PC-9 (cell line): ENCODE data around the gene MOB4. TPM values are rescaled to one million over a fixed set of nuclear protein-coding genes. Genes with fewer than 3 reads are reported as not detected.

Experiments used
- BruUV-seq: library from RNA; stranded (reverse); fragments of 400-500 nt; replicated peaks from 2 replicates; lab custom pipeline; 2021; lab: Mats Ljungman, UMichigan
- CTCF ChIA-PET: fragments of 300-600 bp; sonication (Branson Sonifier 250); formaldehyde crosslinking; loops from one replicate; lab custom pipeline; 2022; ENCODE audit warnings: antibody characterized with exemption; lab: Charles Lee
- POLR2A ChIA-PET: fragments of 300-600 bp; sonication (Branson Sonifier 250); formaldehyde crosslinking; loops from one replicate; lab custom pipeline; 2022; ENCODE audit warnings: antibody characterized with exemption; ENCODE audit not compliant: unreplicated experiment; lab: Charles Lee
- DNase-seq, 2 experiments: peaks; one replicate each; pipeline versions ENCODE4 v3.0.0 to v3.0.0-alpha.2; 2015 to 2022; ENCODE audit warnings: mixed read lengths in 1 of 2
- H2AFZ ChIP-seq: fragments of 200-600 bp; sonication (generic); 2 replicates; pipeline ENCODE4 v1.8.1; 2017; ENCODE audit warnings: antibody characterized with exemption
- H3F3A ChIP-seq: fragments of 200-600 bp; sonication (generic); 2 replicates; pipeline ENCODE4 v1.8.1; 2017; ENCODE audit warnings: antibody characterized with exemption, mild to moderate bottlenecking, low read depth; ENCODE audit not compliant: insufficient read depth
- H3K27ac ChIP-seq: fragments of 200-600 bp; sonication (generic); 2 replicates; pipeline ENCODE4 v1.6.1; 2016; ENCODE audit warnings: mixed run types
- H3K27me3 ChIP-seq: fragments of 200-600 bp; sonication (generic); 2 replicates; pipeline ENCODE4 v1.6.1; 2016; ENCODE audit warnings: low read depth, mixed run types; ENCODE audit not compliant: insufficient read depth
- H3K36me3 ChIP-seq: fragments of 200-600 bp; sonication (generic); 2 replicates; pipeline ENCODE4 v1.6.1; 2016; ENCODE audit warnings: low read depth, mixed run types
- H3K4me1 ChIP-seq: fragments of 200-600 bp; sonication (generic); replicated peaks from 2 replicates; pipeline ENCODE4 v1.6.1; 2016; ENCODE audit warnings: mixed run types; ENCODE audit not compliant: insufficient read depth
- H3K4me2 ChIP-seq: fragments of 200-600 bp; sonication (generic); 2 replicates; pipeline ENCODE4 v1.6.1; 2017; ENCODE audit warnings: mixed run types
- H3K4me3 ChIP-seq: fragments of 200-600 bp; sonication (generic); 2 replicates; pipeline ENCODE4 v1.6.1; 2016; ENCODE audit warnings: mixed run types
- H3K79me2 ChIP-seq: fragments of 200-600 bp; sonication (generic); 2 replicates; pipeline ENCODE4 v1.6.1; 2017; ENCODE audit warnings: low read depth, mixed run types
- H3K9me2 ChIP-seq: fragments of 200-600 bp; sonication (generic); 2 replicates; pipeline ENCODE4 v1.8.1; 2017; ENCODE audit warnings: mild to moderate bottlenecking; ENCODE audit not compliant: insufficient read depth
- H3K9me3 ChIP-seq: fragments of 200-600 bp; sonication (generic); 2 replicates; pipeline ENCODE4 v1.8.1; 2016; ENCODE audit warnings: low read depth; ENCODE audit not compliant: insufficient read depth
- H4K20me1 ChIP-seq: fragments of 200-600 bp; sonication (generic); 2 replicates; pipeline ENCODE4 v1.8.1; 2017; ENCODE audit not compliant: insufficient read depth
- CTCF ChIP-seq: fragments of 200-600 bp; sonication (generic); conservative IDR thresholded peaks from 2 replicates; pipeline ENCODE4 v1.6.1; 2017; ENCODE audit warnings: mixed run types, antibody characterized with exemption, mild to moderate bottlenecking, moderate library complexity
- EZH2 ChIP-seq: fragments of 200-600 bp; sonication (generic); IDR thresholded peaks from 2 replicates; pipeline ENCODE4 v1.8.0; 2017; ENCODE audit warnings: antibody characterized with exemption, low read depth
- intact Hi-C: fragments of 100-400 bp; cut with micrococcal nuclease; formaldehyde crosslinking; loops from one replicate; pipeline ENCODE4 v1.10.0; 2022; ENCODE audit not compliant: unreplicated experiment
- total RNA-seq: library from RNA; stranded (reverse); gene quantifications from 2 replicates; pipeline ENCODE4 v1.2.3, GENCODE V29; 2021

MOB4 gene
- total RNA-seq, 1 experiment from 2014 or later: 19.9 TPM

- no TSS peak for BruUV-seq
- Histone ChIP-seq H2AFZ (no peak overlapping the region), H3K27ac (no peak overlapping the region), H4K20me1 (peaks cover 16% of the 10 kb centered on the region), H3K36me3 (peaks cover 35% of the 10 kb centered on the region), H3K4me2 (no peak overlapping the region), H3K9me2 (no peaks in the 10 kb centered on the region), H3K9me3 (no peaks in the 10 kb centered on the region), H3K4me1 (peaks cover 15% of the 10 kb centered on the region; the same call in 1 of the 2 replicates), H3K4me3 (no peak overlapping the region), H3K79me2 (peaks cover 33% of the 10 kb centered on the region), H3K27me3 (no peaks in the 10 kb centered on the region), H3F3A (peaks cover 27% of the 10 kb centered on the region; the same call in 1 of the 2 replicates)
- DNase-seq: no peak
- intact Hi-C loops: no loop called here
- ChIA-PET POLR2A (no interaction called here), CTCF (no interaction called here)
- TF ChIP-seq EZH2 (no peak), CTCF (no peak)
Observed at GRCh38 chr2:197506658-197507057, 9.2 kb upstream of the MOB4 start.

- H3K9me2 ChIP-seq: no peaks in the 10 kb centered on the region
- no peaks in the 10 kb centered on the region for H3K27me3 ChIP-seq
- no peak overlapping the region for H3K4me3 ChIP-seq
- no peak overlapping the region for H3K4me2 ChIP-seq
- peaks cover 24% of the 10 kb centered on the region for H3K4me1 ChIP-seq
- H3K79me2 ChIP-seq: peaks cover 38% of the 10 kb centered on the region
- peaks cover 7% of the 10 kb centered on the region; the same call in 1 of the 2 replicates for H3F3A ChIP-seq
- H2AFZ ChIP-seq: no peak overlapping the region
- DNase-seq: no peak
- H3K27ac ChIP-seq: no peak overlapping the region
- H4K20me1 ChIP-seq: peaks cover 15% of the 10 kb centered on the region; the same call in 1 of the 2 replicates
- ChIA-PET POLR2A (no interaction called here), CTCF (no interaction called here)
- no peaks in the 10 kb centered on the region for H3K36me3 ChIP-seq
- TF ChIP-seq CTCF (no peak), EZH2 (no peak)
- peaks cover 2% of the 10 kb centered on the region; the same call in 1 of the 2 replicates for H3K9me3 ChIP-seq
- no TSS peak for BruUV-seq
- intact Hi-C loops: no loop called here
Observed at GRCh38 chr2:197513915-197514314, 2.0 kb upstream of the MOB4 start.

- peaks cover 46% of the 10 kb centered on the region for H3K79me2 ChIP-seq
- peak overlapping the region; percentile 40; the same call in 1 of the 2 replicates for H3K27ac ChIP-seq
- H3K9me2 ChIP-seq: no peaks in the 10 kb centered on the region
- H3K4me1 ChIP-seq: peaks cover 24% of the 10 kb centered on the region
- no peaks in the 10 kb centered on the region for H3K36me3 ChIP-seq
- no peak for DNase-seq
- H3K9me3 ChIP-seq: peaks cover 2% of the 10 kb centered on the region; the same call in 1 of the 2 replicates
- TF ChIP-seq EZH2 (no peak), CTCF (no peak)
- intact Hi-C loops: loop anchor here (1.0 to 5.0 kb wide), 3 partner anchors 14 to 193 kb away; partner anchors contain the start of genes COQ10B, HSPE1 and MARS2
- peak overlapping the region; percentile 95 for H3K4me3 ChIP-seq
- peaks cover 21% of the 10 kb centered on the region; the same call in 1 of the 2 replicates for H4K20me1 ChIP-seq
- BruUV-seq: no TSS peak
- peak overlapping the region; percentile 83 for H3K4me2 ChIP-seq
- POLR2A ChIA-PET: interaction anchor here (0.7 to 1.2 kb wide), 2 partner anchors 15 to 94 kb away, joined by 4 read pairs; partner anchors contain the start of genes HSPD1 and HSPE1
- CTCF ChIA-PET: no interaction called here
- H2AFZ ChIP-seq: peak overlapping the region; percentile 88
- no peaks in the 10 kb centered on the region for H3K27me3 ChIP-seq
- H3F3A ChIP-seq: peaks cover 7% of the 10 kb centered on the region; the same call in 1 of the 2 replicates
Observed at GRCh38 chr2:197514754-197515153, 1.1 kb upstream of the MOB4 start.
